Tibial nerve (tissue), 4 donors: Measurements from ENCODE around the gene BUB1B. TPM values are rescaled to one million over a fixed set of nuclear protein-coding genes. Genes with fewer than 3 reads are reported as not detected.

ENCODE experiments used
- DNase-seq, 2 donors: peaks; one replicate each; pipeline ENCODE4 v3.0.0-alpha.2; 2019; ENCODE audit warnings: low spot score in 2 of 2
- H3K27ac ChIP-seq, 4 donors: fragments of 200-600 bp; sonication (generic) in 3 of 4; one replicate each; pipeline ENCODE4 v1.5.1; 2017 to 2019; ENCODE audit warnings: mild to moderate bottlenecking in 1 of 4
- H3K27me3 ChIP-seq, 2 donors: fragments of 200-600 bp; sonication (generic) in 1 of 2; one replicate each; pipeline versions ENCODE4 v1.5.1 to v1.6.0; 2017 to 2019
- H3K36me3 ChIP-seq, 3 donors: fragments of 200-600 bp; sonication (generic); one replicate each; pipeline ENCODE4 v1.5.1; 2018 to 2019
- H3K4me1 ChIP-seq, 4 donors: fragments of 200-600 bp; sonication (generic) in 3 of 4; one replicate each; pipeline ENCODE4 v1.5.1; 2017 to 2019
- H3K4me3 ChIP-seq, 4 donors: fragments of 200-600 bp; sonication (generic) in 3 of 4; one replicate each; pipeline ENCODE4 v1.5.1; 2017 to 2019; ENCODE audit warnings: mild to moderate bottlenecking in 1 of 4, moderate library complexity in 1 of 4
- H3K9me3 ChIP-seq, 4 donors: fragments of 200-600 bp; sonication (generic) in 3 of 4; one replicate each; pipeline ENCODE4 v1.5.1; 2017 to 2019
- CTCF ChIP-seq, 5 experiments: fragments of 200-600 bp in 3 of 5; fragments of 450-650 bp in 2 of 5; sonication (generic) in 3 of 5; IDR thresholded peaks; one replicate each; pipeline ENCODE4 v1.5.1; 2016 to 2019; ENCODE audit warnings: antibody characterized with exemption in 5 of 5, mild to moderate bottlenecking in 3 of 5, moderate library complexity in 2 of 5
- EP300 ChIP-seq, 2 donors: sonication (generic); formaldehyde crosslinking; IDR thresholded peaks; one replicate each; pipeline ENCODE4 v1.6.1; 2017; ENCODE audit warnings: antibody characterized with exemption in 2 of 2, mild to moderate bottlenecking in 1 of 2
- POLR2A ChIP-seq, 2 donors: fragments of 450-650 bp; IDR thresholded peaks; one replicate each; pipeline ENCODE4 v1.6.1; 2017; ENCODE audit warnings: antibody characterized with exemption in 2 of 2, mild to moderate bottlenecking in 2 of 2, moderate library complexity in 2 of 2
- WGBS, 2 donors: methylation state at CpG; one replicate each; pipeline ENCODE4 v1.1.5; 2018; 5-methylcytosine and 5-hydroxymethylcytosine counted together
- total RNA-seq, 4 donors: library from RNA; depleted of rRNA; stranded (reverse); fragments of >200 nt; gene quantifications; one replicate each; pipeline ENCODE4 v1.1.0, GENCODE V29; 2016

The BUB1B gene
- total RNA-seq, 4 donors from 2014 or later, result 0.22 to 6.9 (median 3.9) TPM; not detected in 1

GRCh38 chr15:40263024-40263754, 102.3 kb downstream of the BUB1B start:
- DNase-seq, result no peak
- Histone ChIP-seq H3K36me3 (no peaks in the 10 kb centered on the region), H3K4me1 (no peaks in the 10 kb centered on the region), H3K27me3 (no peaks in the 10 kb centered on the region), H3K4me3 (no peak overlapping the region), H3K9me3 (no peaks in the 10 kb centered on the region), H3K27ac (no peak overlapping the region)
- TF ChIP-seq EP300 (IDR thresholded peaks at IDR 0.05) (no peak), CTCF (IDR thresholded peaks at IDR 0.05) (no peak), POLR2A (IDR thresholded peaks at IDR 0.05) (no peak)
- 58 to 62% methylated on average over 12 of the region's 12 CpGs for WGBS, 2 donors

- Histone ChIP-seq H3K4me3 (no peak overlapping the region), H3K36me3 (no peaks in the 10 kb centered on the region), H3K4me1 (no peaks in the 10 kb centered on the region), H3K27me3 (no peaks in the 10 kb centered on the region), H3K27ac (no peak overlapping the region), H3K9me3 (no peaks in the 10 kb centered on the region)
- TF ChIP-seq POLR2A (IDR thresholded peaks at IDR 0.05) (no peak), CTCF (IDR thresholded peaks at IDR 0.05) (no peak), EP300 (IDR thresholded peaks at IDR 0.05) (no peak)
- no peak for DNase-seq
- 79 to 80% methylated on average over 13 to 16 of the region's 16 CpGs for WGBS, 2 donors
Measured at GRCh38 chr15:40264321-40265153, 103.7 kb downstream of the BUB1B start.

DNA sequence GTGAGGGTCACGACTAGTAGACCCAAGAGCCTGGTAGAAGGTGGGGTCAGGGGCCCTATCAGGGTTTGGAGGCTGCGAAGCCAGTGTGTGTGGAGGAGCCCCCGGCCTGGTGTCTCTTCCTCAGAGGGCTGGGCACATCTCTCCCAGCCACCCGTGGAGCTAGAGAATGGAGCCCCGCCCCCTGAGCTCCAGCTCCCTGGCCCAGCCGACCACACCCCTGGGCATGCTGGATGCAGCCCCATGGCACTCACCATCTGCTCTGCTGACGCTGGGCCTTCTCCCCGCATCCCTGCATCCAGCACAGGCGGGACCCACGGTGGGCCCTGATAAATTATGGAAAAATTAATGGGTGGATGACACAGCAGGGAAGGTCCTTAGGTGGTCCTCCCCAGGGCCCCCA, 104.5 kb downstream of the BUB1B start:
- H3K4me3 ChIP-seq, result no peak overlapping the region
- no peaks in the 10 kb centered on the region for H3K4me1 ChIP-seq
- no peaks in the 10 kb centered on the region for H3K36me3 ChIP-seq
- 76 to 78% methylated on average over 10 of the region's 10 CpGs for WGBS, 2 donors
- no peaks in the 10 kb centered on the region for H3K27me3 ChIP-seq
- no peaks in the 10 kb centered on the region for H3K9me3 ChIP-seq
- no peak for TF ChIP-seq CTCF (IDR thresholded peaks at IDR 0.05)
- TF ChIP-seq EP300 (IDR thresholded peaks at IDR 0.05), result no peak
- TF ChIP-seq POLR2A (IDR thresholded peaks at IDR 0.05), result no peak
- no peak overlapping the region for H3K27ac ChIP-seq
- DNase-seq, result no peak

GRCh38 chr15:40265875-40266274, 105.0 kb downstream of the BUB1B start:
- Histone ChIP-seq H3K9me3 (no peaks in the 10 kb centered on the region), H3K36me3 (no peaks in the 10 kb centered on the region), H3K4me1 (no peaks in the 10 kb centered on the region), H3K27ac (no peak overlapping the region), H3K4me3 (no peak overlapping the region), H3K27me3 (no peaks in the 10 kb centered on the region)
- no peak for TF ChIP-seq CTCF (IDR thresholded peaks at IDR 0.05)
- no peak for TF ChIP-seq POLR2A (IDR thresholded peaks at IDR 0.05)
- TF ChIP-seq EP300 (IDR thresholded peaks at IDR 0.05), result no peak
- WGBS, 2 donors, result 92 to 93% methylated on average over 10 to 20 of the region's 20 CpGs
- no peak for DNase-seq

DNA sequence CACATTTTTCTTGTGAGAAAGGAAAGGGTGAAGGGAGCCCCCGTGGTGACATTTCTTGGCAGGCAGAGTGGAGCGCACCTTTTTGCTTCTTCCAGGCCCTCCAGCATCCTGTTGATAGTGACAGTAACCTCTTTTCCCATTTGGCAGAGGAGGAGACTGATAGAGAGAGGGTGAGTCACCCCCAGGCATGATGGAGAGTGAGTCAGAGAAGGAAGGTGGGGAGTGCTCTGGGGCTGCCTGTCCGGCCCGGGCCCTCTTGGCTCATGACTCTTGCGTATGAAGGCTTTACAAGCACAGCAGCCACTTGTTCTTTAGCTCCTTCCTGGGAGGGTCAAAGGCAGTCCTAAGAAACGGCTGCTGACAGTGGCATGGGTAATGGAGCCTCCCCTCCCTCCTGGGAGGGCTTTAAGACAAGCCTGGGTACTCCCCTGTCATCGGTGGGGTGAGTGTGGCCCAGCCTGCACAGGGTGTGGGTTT, 106.0 kb downstream of the BUB1B start:
- TF ChIP-seq POLR2A (IDR thresholded peaks at IDR 0.05) (no peak), CTCF (IDR thresholded peaks at IDR 0.05) (no peak), EP300 (IDR thresholded peaks at IDR 0.05) (no peak)
- no peaks in the 10 kb centered on the region for H3K9me3 ChIP-seq
- H3K27ac ChIP-seq, result no peak overlapping the region
- DNase-seq, result peak in 1 of 2 donors; percentile 19
- H3K27me3 ChIP-seq, result no peaks in the 10 kb centered on the region
- H3K4me1 ChIP-seq, result no peaks in the 10 kb centered on the region
- WGBS, 2 donors, result 37 to 57% methylated on average over 7 of the region's 7 CpGs
- H3K36me3 ChIP-seq, result no peaks in the 10 kb centered on the region
- H3K4me3 ChIP-seq, result no peak overlapping the region
